ENCODE results near the gene PTPN20. TPM values are rescaled to one million over a fixed set of nuclear protein-coding genes. Genes with fewer than 3 reads are reported as not detected.

PTPN20 gene
- total RNA-seq, 1 experiment from 2014 or later: not detected

- Histone ChIP-seq H4K8ac (replicated peaks; ENCODE audit: insufficient read length, low read depth, low read length) (no peak overlapping the region), H3K9ac (ENCODE audit: extremely low read depth, insufficient read length, low read length) (no peak overlapping the region), H4K20me1 (ENCODE audit: control insufficient read depth, insufficient read depth, insufficient read length) (no peaks in the 10 kb centered on the region), H3K27me3 (ENCODE audit: insufficient read depth, low read length) (no peaks in the 10 kb centered on the region), H2BK15ac (ENCODE audit: low read depth, low read length) (no peak overlapping the region), H2BK12ac (ENCODE audit: insufficient read length, low read depth, low read length) (no peak overlapping the region), H3T11ph (ENCODE audit: low read length) (no peak overlapping the region), H4K5ac (ENCODE audit: insufficient read length, low read depth, low read length) (no peak overlapping the region), H3K23ac (ENCODE audit: insufficient read length, low read depth, low read length) (no peak overlapping the region), H3K79me1 (ENCODE audit: insufficient read depth, low read depth, low read length, poor library complexity, severe bottlenecking) (no peaks in the 10 kb centered on the region), H2BK5ac (ENCODE audit: insufficient read length, low read length) (no peak overlapping the region), H2AFZ (ENCODE audit: low read length) (no peak overlapping the region), H4K91ac (ENCODE audit: insufficient read length, low read depth, low read length) (no peak overlapping the region), H2BK120ac (ENCODE audit: low read depth, low read length, poor library complexity, severe bottlenecking) (no peak overlapping the region), H3K4ac (ENCODE audit: low read depth, low read length) (no peak overlapping the region), H2AK5ac (ENCODE audit: insufficient read length, low read length) (no peak overlapping the region), H3K79me2 (ENCODE audit: insufficient read depth, low read length) (no peaks in the 10 kb centered on the region), H3K14ac (ENCODE audit: insufficient read depth, low read length) (no peak overlapping the region; the same call in 1 of the 2 replicates), H3K23me2 (ENCODE audit: insufficient read length, low read depth, low read length, poor library complexity, severe bottlenecking) (no peaks in the 10 kb centered on the region), H3K4me1 (ENCODE audit: insufficient read depth, low read length) (no peaks in the 10 kb centered on the region), H3K56ac (ENCODE audit: insufficient read length, low read depth, low read length) (no peak overlapping the region), H3K18ac (ENCODE audit: insufficient read length, low read depth, low read length) (no peak overlapping the region), H3K9me3 (ENCODE audit: control insufficient read depth, low read depth, low read length) (no peaks in the 10 kb centered on the region), H3K4me2 (ENCODE audit: insufficient read depth, insufficient read length, low read length) (no peak overlapping the region), H2BK20ac (ENCODE audit: low read depth, low read length, poor library complexity, severe bottlenecking) (no peak overlapping the region), H3K27ac (ENCODE audit: insufficient read length, low read depth, low read length) (no peak overlapping the region)
- no peak for TF ChIP-seq CTCF (conservative IDR thresholded peaks at IDR 0.05)
- no peaks in the 10 kb centered on the region for H3K36me3 Mint-ChIP-seq (ENCODE audit: insufficient read depth in 1 of 3, low read depth in 3 of 3)
- H3K9me3 Mint-ChIP-seq: no peaks in the 10 kb centered on the region
- H3K4me3 Mint-ChIP-seq: no peak overlapping the region
- no peaks in the 10 kb centered on the region; the same call in 1 of the 2 replicates for H3K27me3 Mint-ChIP-seq (ENCODE audit: low read depth)
- no peak for DNase-seq
- H3K27ac Mint-ChIP-seq: peak overlapping the region in 1 of 3 experiments; percentile 85; a peak in 2 of 7 replicates
- H3K4me1 Mint-ChIP-seq: peaks cover 8 to 10% of the 10 kb centered on the region in 2 experiments; a peak in 3 of 4 replicates
- WGBS (ENCODE audit: extremely low coverage, insufficient read length, low lambda C conversion rate): no CpG with 5 or more reads among the region's 8 CpGs
Observed at GRCh38 chr10:47045331-47045861, 134.2 kb downstream of the PTPN20 start.

All from H9 (cell line).